Heart right ventricle (tissue), 16 donors: ENCODE measurements around the gene ETNPPL. TPM values are rescaled to one million over a fixed set of nuclear protein-coding genes. Genes with fewer than 3 reads are reported as not detected.
"Not testable (repeated sequence)": the region's sequence is repeated elsewhere in the genome, so short reads cannot be mapped to it uniquely, and the experiment has no call there.

Experiments used
- ATAC-seq, 8 donors: fragments of 200-7000 bp; cut with Tn5 transposase; one replicate each; pipeline ENCODE4 v1.9.1; 2020; ENCODE audit warnings: mild to moderate bottlenecking in 8 of 8, moderate library complexity in 8 of 8, moderate number of reproducible peaks in 1 of 8
- DNase-seq, 2 donors: peaks; one replicate each; pipeline ENCODE4 v3.0.0-alpha.2; 2020
- H3K27ac ChIP-seq, 10 donors: fragments of 200-600 bp; sonication (generic) in 2 of 10; one replicate each; pipeline versions ENCODE4 v1.5.0 to v1.8.0; 2020 to 2022; ENCODE audit warnings: mild to moderate bottlenecking in 3 of 10
- H3K27me3 ChIP-seq, 7 donors: fragments of 200-600 bp; one replicate each; pipeline ENCODE4 v1.8.0; 2021 to 2022; ENCODE audit warnings: mild to moderate bottlenecking in 2 of 7
- H3K36me3 ChIP-seq, 9 donors: fragments of 200-600 bp; sonication (generic) in 1 of 9; one replicate each; pipeline versions ENCODE4 v1.5.0 to v1.8.0; 2020 to 2022; ENCODE audit warnings: mild to moderate bottlenecking in 2 of 9
- H3K4me1 ChIP-seq, 9 donors: fragments of 200-600 bp; sonication (generic) in 1 of 9; one replicate each; pipeline versions ENCODE4 v1.5.0 to v1.8.0; 2020 to 2022; ENCODE audit warnings: mild to moderate bottlenecking in 4 of 9
- H3K4me3 ChIP-seq, 10 donors: fragments of 200-600 bp; sonication (generic) in 2 of 10; one replicate each; pipeline versions ENCODE4 v1.5.0 to v1.8.0; 2020 to 2022; ENCODE audit warnings: mild to moderate bottlenecking in 7 of 10, moderate library complexity in 2 of 10
- H3K9me3 ChIP-seq, 11 donors: fragments of 200-600 bp in 10 of 11; sonication (generic) in 2 of 11; one replicate each; pipeline versions ENCODE4 v1.5.0 to v1.8.0; 2013 to 2022; ENCODE audit warnings: mild to moderate bottlenecking in 2 of 11, control low read depth in 1 of 11, moderate library complexity in 1 of 11
- WGBS, 2 donors: extraction: QIAGEN DNeasy Blood & Tissue Kit; methylation state at CpG; one replicate each; pipeline ENCODE4 v1.1.7; 2013; ENCODE audit warnings: inconsistent platforms in 1 of 2; 5-methylcytosine and 5-hydroxymethylcytosine counted together
- intact Hi-C, 10 donors: fragments of 100-400 bp; cut with DNase I; formaldehyde crosslinking; loops; one replicate each; pipeline versions ENCODE4 v1.11.1 to v1.14.2; 2022
- polyA plus RNA-seq, 2 donors: library from polyadenylated mRNA; stranded (reverse); fragments of 200-250 nt; gene quantifications; one replicate each; pipeline ENCODE4 v1.2.3, GENCODE V29; 2013
- total RNA-seq, 10 donors: library from RNA; stranded (reverse); fragmentation: NEBNext Ultra II Directional in 3 of 10; extraction: Animal tissue kit (Norgen Biotek cat#: 25700) in 3 of 10; gene quantifications; one replicate each; pipeline versions ENCODE4 v1.2.1 to v1.2.4, GENCODE V29; 2021 to 2023
- TF ChIP-seq, protein P1 (sequence below), 9 donors: fragments of 200-600 bp; sonication (generic) in 2 of 9; IDR thresholded peaks; one replicate each; pipeline versions ENCODE4 v1.5.0 to v1.8.0; 2021 to 2022; ENCODE audit warnings: antibody characterized with exemption in 9 of 9, mild to moderate bottlenecking in 5 of 9, moderate library complexity in 1 of 9
- donor health status: Arrhythmogenic right ventricular cardiomyopathy.
- donor health status: ischemic (EF 13 %, LVEDD 7.1; RV severe dilation, severe dysfunction).
- donor health status: healthy with polysubstance abuse.
- donor health status: DM: no; HTN: yes; CAD: no.
- donor health status: DM: no; HTN: no; CAD: no.
- donor health status: ischemic (EF 25% LVEDD 6.9; RV normal size, moderate dysfunction).
- donor health status: ischemic (EF 25% LVEDD 5.7; RV mildly dilated, moderate dysfunction).
- donor health status: healthy.
- donor health status: DM: yes; HTN: yes; CAD: no.
- donor health status: Ischemic cardiomyopathy.
- donor health status: ischemic (EF 35%, LVEDD 5.7; RV mildly dilated, moderate dysfunction).
- donor health status: nonischemic (EF 11% LVEDD 7.7; RV severe dilation, severe dysfunction).
- donor health status: DM: yes; HTN: yes; CAD: no.
- donor health status: PGD.
- donor health status: ischemic (EF 29% LVEDD 5.4; RV normal size, mild dysfunction).
- donor health status: nonischemic (EF 23%, LVEDD 6.1; RV moderate dilation, normal function).

The ETNPPL gene
- total and polyA plus RNA-seq, 12 donors = 1.9 to 45.8 (median 5.4) TPM

DNA sequence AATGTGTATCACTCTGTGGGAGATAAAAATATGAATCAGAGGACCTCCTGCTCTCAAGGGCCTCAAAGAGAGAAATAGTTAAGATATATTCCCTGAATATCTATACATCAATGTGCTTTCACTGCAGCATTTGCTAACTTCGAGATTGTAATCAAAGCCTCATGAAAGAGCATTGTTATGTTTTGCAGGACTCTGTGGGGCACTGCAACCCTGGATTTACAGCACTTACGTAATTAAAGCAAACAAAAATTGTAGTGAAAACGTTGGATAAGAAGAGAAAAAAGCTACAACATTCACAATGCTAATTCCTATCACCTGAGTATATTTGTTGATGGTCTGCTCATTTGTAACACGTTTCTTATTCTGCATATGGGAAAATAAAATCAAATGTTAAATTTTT is 48.0 kb downstream of the ETNPPL start:
- ATAC-seq = no peak
- DNase-seq = no peak
- WGBS, 2 donors = 53 to 56% methylated on average over 4 of the region's 4 CpGs
- H3K27ac ChIP-seq = no peak overlapping the region
- H3K36me3 ChIP-seq = no peaks in the 10 kb centered on the region
- no peaks in the 10 kb centered on the region for H3K9me3 ChIP-seq
- intact Hi-C loops = no loop called here
- H3K4me3 ChIP-seq = no peak overlapping the region
- H3K27me3 ChIP-seq = no peaks in the 10 kb centered on the region
- H3K4me1 ChIP-seq = no peaks in the 10 kb centered on the region
- TF ChIP-seq, protein P1, sequence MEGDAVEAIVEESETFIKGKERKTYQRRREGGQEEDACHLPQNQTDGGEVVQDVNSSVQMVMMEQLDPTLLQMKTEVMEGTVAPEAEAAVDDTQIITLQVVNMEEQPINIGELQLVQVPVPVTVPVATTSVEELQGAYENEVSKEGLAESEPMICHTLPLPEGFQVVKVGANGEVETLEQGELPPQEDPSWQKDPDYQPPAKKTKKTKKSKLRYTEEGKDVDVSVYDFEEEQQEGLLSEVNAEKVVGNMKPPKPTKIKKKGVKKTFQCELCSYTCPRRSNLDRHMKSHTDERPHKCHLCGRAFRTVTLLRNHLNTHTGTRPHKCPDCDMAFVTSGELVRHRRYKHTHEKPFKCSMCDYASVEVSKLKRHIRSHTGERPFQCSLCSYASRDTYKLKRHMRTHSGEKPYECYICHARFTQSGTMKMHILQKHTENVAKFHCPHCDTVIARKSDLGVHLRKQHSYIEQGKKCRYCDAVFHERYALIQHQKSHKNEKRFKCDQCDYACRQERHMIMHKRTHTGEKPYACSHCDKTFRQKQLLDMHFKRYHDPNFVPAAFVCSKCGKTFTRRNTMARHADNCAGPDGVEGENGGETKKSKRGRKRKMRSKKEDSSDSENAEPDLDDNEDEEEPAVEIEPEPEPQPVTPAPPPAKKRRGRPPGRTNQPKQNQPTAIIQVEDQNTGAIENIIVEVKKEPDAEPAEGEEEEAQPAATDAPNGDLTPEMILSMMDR (IDR thresholded peaks at IDR 0.05) = no peak

DNA sequence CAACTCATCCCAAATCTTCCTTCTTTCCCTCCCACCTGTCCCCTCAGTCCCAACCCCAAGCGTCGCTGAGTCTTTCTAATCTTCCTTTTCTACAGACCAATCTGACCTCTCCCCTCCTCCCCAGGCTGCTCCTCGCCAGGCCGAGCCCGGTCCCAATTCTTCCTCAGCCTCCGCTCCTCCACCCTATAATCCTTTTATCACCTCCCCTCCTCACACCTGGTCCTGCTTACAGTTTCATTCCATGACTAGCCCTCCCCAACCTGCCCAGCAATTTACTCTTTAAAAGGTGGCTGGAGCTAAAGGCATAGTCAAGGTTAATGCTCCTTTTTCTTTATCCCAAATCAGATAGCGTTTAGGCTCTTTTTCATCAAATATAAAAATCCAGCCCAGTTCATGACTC is 52.3 kb downstream of the ETNPPL start:
- 52 to 61% methylated on average over 7 of the region's 7 CpGs for WGBS, 2 donors
- H3K36me3 ChIP-seq, intact Hi-C loops, H3K4me1 ChIP-seq, H3K4me3 ChIP-seq, H3K27ac ChIP-seq, ATAC-seq, H3K9me3 ChIP-seq, DNase-seq, H3K27me3 ChIP-seq: not testable (repeated sequence)

DNA sequence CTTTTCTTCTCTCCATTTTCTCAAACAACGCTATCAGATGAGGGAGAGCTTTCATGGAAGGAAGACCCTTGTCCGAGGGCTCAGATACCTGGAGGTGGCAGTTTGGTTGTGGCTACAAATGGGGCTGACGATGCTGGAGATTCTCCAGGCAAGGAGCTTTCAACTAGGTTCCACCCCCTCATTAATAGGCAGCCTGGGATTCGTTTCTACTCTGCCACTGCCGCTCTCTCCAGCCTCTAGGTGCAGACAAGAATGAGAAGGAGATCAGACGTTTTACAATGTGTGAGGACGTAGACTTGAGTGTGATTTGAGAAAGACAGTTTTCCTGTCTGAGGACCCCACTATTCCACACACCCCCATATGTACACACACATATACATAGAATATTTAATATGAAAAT is 53.1 kb downstream of the ETNPPL start:
- intact Hi-C loops = no loop called here

DNA sequence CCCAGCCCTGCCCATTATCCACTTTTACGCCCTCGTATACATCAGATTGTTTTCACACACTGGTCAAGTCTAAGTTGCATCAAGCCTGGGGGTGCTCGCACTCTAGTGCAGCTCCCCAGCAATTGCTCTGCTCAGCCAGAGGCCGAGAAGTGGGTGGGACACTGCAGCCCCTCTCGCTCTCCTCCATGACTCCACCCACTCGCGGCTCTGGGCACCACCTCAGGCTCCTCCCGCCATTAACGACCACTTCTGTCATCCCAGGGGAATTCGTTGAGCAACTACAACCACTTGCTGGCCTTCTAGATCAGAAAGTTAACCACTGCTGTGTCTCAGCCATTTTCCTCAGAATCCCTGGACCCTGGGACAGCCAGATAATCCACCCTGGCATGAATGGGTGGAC is 53.6 kb downstream of the ETNPPL start:
- TF ChIP-seq, protein P1 (IDR thresholded peaks at IDR 0.05) = no peak
- Histone ChIP-seq H3K4me1 (no peaks in the 10 kb centered on the region), H3K36me3 (no peaks in the 10 kb centered on the region), H3K4me3 (no peak overlapping the region), H3K27ac (no peak overlapping the region), H3K9me3 (no peaks in the 10 kb centered on the region), H3K27me3 (no peaks in the 10 kb centered on the region)
- WGBS, 2 donors = 81 to 84% methylated on average over 10 of the region's 10 CpGs
- intact Hi-C loops = no loop called here
- ATAC-seq = no peak
- no peak for DNase-seq

More for the DNA sequence above, 53.1 kb downstream of the ETNPPL start:
- no peak overlapping the region for H3K27ac ChIP-seq
- WGBS, 2 donors = 42 to 53% methylated on average over 7 of the region's 7 CpGs
- no peaks in the 10 kb centered on the region for H3K27me3 ChIP-seq
- TF ChIP-seq, protein P1 (IDR thresholded peaks at IDR 0.05) = no peak
- H3K4me1 ChIP-seq = no peaks in the 10 kb centered on the region
- no peaks in the 10 kb centered on the region for H3K36me3 ChIP-seq
- no peak overlapping the region for H3K4me3 ChIP-seq
- ATAC-seq (no peak), DNase-seq (no peak)
- no peaks in the 10 kb centered on the region for H3K9me3 ChIP-seq

DNA sequence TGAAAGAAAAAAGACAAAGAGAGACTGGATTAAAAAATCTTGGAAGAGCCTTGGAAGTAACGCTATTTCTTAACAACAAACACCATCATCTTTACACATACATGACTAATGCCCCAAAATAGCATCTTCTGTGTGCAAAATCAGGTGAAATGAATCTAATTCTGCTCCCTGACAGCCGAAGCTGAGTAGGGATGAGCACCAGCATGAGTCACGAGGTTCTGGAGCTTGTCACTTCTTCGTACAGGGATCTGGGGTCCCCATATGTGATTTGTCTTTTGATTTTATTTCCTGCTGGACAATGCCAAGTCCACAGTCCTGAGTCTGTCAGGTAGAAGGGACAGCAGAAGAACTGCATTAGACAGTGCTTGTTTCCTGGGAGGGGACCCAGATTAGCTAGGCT is 56.6 kb downstream of the ETNPPL start:
- H3K27ac ChIP-seq = no peak overlapping the region
- intact Hi-C loops = no loop called here
- no peaks in the 10 kb centered on the region for H3K4me1 ChIP-seq
- no peak overlapping the region for H3K4me3 ChIP-seq
- no peaks in the 10 kb centered on the region for H3K36me3 ChIP-seq
- 60 to 71% methylated on average over 4 of the region's 4 CpGs for WGBS, 2 donors
- DNase-seq (no peak), ATAC-seq (no peak)
- no peaks in the 10 kb centered on the region for H3K27me3 ChIP-seq
- no peaks in the 10 kb centered on the region for H3K9me3 ChIP-seq
- TF ChIP-seq, protein P1 (IDR thresholded peaks at IDR 0.05) = no peak
